T-helper 17 cell (primary cell): ENCODE measurements around the gene SREBF1. TPM values are rescaled to one million over a fixed set of nuclear protein-coding genes. Genes with fewer than 3 reads are reported as not detected.

Experiments used
- ATAC-seq: fragments of 150-1000 bp; cut with Tn5 transposase; 2 replicates; pipeline ENCODE4 v1.10.0; 2021; ENCODE audit warnings: mild to moderate bottlenecking, moderate library complexity
- DNase-seq, 3 donors: peaks; one replicate each; pipeline versions ENCODE4 v3.0.0 to v3.0.0-alpha.2; 2020 to 2021
- H3K9me3 ChIP-seq: one replicate; pipeline ENCODE4 v1.7.0; 2013; ENCODE audit warnings: low read length, mild to moderate bottlenecking; ENCODE audit not compliant: control insufficient read depth, poor library complexity, severe bottlenecking
- H3K27ac Mint-ChIP-seq: one replicate; pipeline ENCODE4 v1.8.0; 2022; ENCODE audit warnings: mild to moderate bottlenecking, moderate library complexity, mixed read lengths
- H3K27me3 Mint-ChIP-seq: one replicate; pipeline ENCODE4 v1.8.0; 2022; ENCODE audit warnings: mixed read lengths
- H3K36me3 Mint-ChIP-seq: one replicate; pipeline ENCODE4 v1.8.0; 2022; ENCODE audit warnings: low read depth, mixed read lengths
- H3K4me1 Mint-ChIP-seq: one replicate; pipeline ENCODE4 v1.8.0; 2022; ENCODE audit warnings: mild to moderate bottlenecking, mixed read lengths
- H3K4me3 Mint-ChIP-seq: one replicate; pipeline ENCODE4 v1.8.0; 2022; ENCODE audit warnings: mild to moderate bottlenecking, moderate library complexity, mixed read lengths
- total RNA-seq, 4 donors: library from RNA in 2 of 4; stranded (reverse) in 2 of 4; gene quantifications; one replicate each; pipeline ENCODE4 v1.2.3 and lab custom pipeline; 2022 to 2026

The SREBF1 gene
- total RNA-seq, 2 donors from 2014 or later, result 198 to 241 TPM

GRCh38 chr17:17851103-17852002 is 14.6 kb upstream of the SREBF1 start:
- peaks cover 43% of the 10 kb centered on the region for H3K4me1 Mint-ChIP-seq
- H3K9me3 ChIP-seq, result no peaks in the 10 kb centered on the region
- DNase-seq (no peak), ATAC-seq (no peak)
- peak overlapping the region; percentile 95 for H3K27ac Mint-ChIP-seq
- H3K36me3 Mint-ChIP-seq, result no peaks in the 10 kb centered on the region
- peak overlapping the region; percentile 12 for H3K4me3 Mint-ChIP-seq
- H3K27me3 Mint-ChIP-seq, result no peaks in the 10 kb centered on the region

GRCh38 chr17:17849845-17850373 is 13.1 kb upstream of the SREBF1 start:
- H3K27ac Mint-ChIP-seq, result peak overlapping the region; percentile 95
- peak; percentile 72 for ATAC-seq
- no peaks in the 10 kb centered on the region for H3K9me3 ChIP-seq
- no peaks in the 10 kb centered on the region for H3K27me3 Mint-ChIP-seq
- H3K4me3 Mint-ChIP-seq, result peak overlapping the region; percentile 78
- DNase-seq, result peak; percentile 41 to 46 (median 44)
- H3K4me1 Mint-ChIP-seq, result peaks cover 38% of the 10 kb centered on the region
- no peaks in the 10 kb centered on the region for H3K36me3 Mint-ChIP-seq

- H3K4me1 Mint-ChIP-seq, result peaks cover 35% of the 10 kb centered on the region
- no peaks in the 10 kb centered on the region for H3K36me3 Mint-ChIP-seq
- DNase-seq (peak; percentile 49 to 62 (median 60)), ATAC-seq (peak; percentile 97)
- peak overlapping the region; percentile 95 for H3K27ac Mint-ChIP-seq
- peak overlapping the region; percentile 78 for H3K4me3 Mint-ChIP-seq
- no peaks in the 10 kb centered on the region for H3K27me3 Mint-ChIP-seq
- H3K9me3 ChIP-seq, result no peaks in the 10 kb centered on the region
These were observed 12.5 kb upstream of the SREBF1 start for GRCh38 chr17:17849147-17849820.

GRCh38 chr17:17848311-17849082 is 11.7 kb upstream of the SREBF1 start:
- H3K9me3 ChIP-seq, result no peaks in the 10 kb centered on the region
- Mint-ChIP-seq H3K4me1 (peaks cover 35% of the 10 kb centered on the region), H3K27me3 (no peaks in the 10 kb centered on the region), H3K4me3 (peak overlapping the region; percentile 78), H3K27ac (peak overlapping the region; percentile 95), H3K36me3 (no peaks in the 10 kb centered on the region)
- DNase-seq (no peak), ATAC-seq (no peak)

GRCh38 chr17:17847726-17848125 is 10.9 kb upstream of the SREBF1 start:
- no peak for ATAC-seq
- no peaks in the 10 kb centered on the region for H3K27me3 Mint-ChIP-seq
- no peaks in the 10 kb centered on the region for H3K36me3 Mint-ChIP-seq
- no peak for DNase-seq
- H3K27ac Mint-ChIP-seq, result peak overlapping the region; percentile 95
- peak overlapping the region; percentile 62 for H3K4me3 Mint-ChIP-seq
- no peaks in the 10 kb centered on the region for H3K9me3 ChIP-seq
- H3K4me1 Mint-ChIP-seq, result peaks cover 36% of the 10 kb centered on the region

GRCh38 chr17:17847118-17847689 is 10.4 kb upstream of the SREBF1 start:
- H3K36me3 Mint-ChIP-seq, result no peaks in the 10 kb centered on the region
- H3K27ac Mint-ChIP-seq, result peak overlapping the region; percentile 59
- no peaks in the 10 kb centered on the region for H3K9me3 ChIP-seq
- ATAC-seq, result no peak
- no peaks in the 10 kb centered on the region for H3K27me3 Mint-ChIP-seq
- peak overlapping the region; percentile 53 for H3K4me3 Mint-ChIP-seq
- H3K4me1 Mint-ChIP-seq, result peaks cover 38% of the 10 kb centered on the region
- no peak for DNase-seq

- ATAC-seq (no peak), DNase-seq (no peak)
- H3K27ac Mint-ChIP-seq, result peak overlapping the region; percentile 59
- H3K4me3 Mint-ChIP-seq, result no peak overlapping the region
- no peaks in the 10 kb centered on the region for H3K27me3 Mint-ChIP-seq
- no peaks in the 10 kb centered on the region for H3K9me3 ChIP-seq
- H3K36me3 Mint-ChIP-seq, result no peaks in the 10 kb centered on the region
- peaks cover 38% of the 10 kb centered on the region for H3K4me1 Mint-ChIP-seq
These were observed 9.9 kb upstream of the SREBF1 start for GRCh38 chr17:17846645-17847044.

- DNase-seq, result no peak
- H3K9me3 ChIP-seq, result no peaks in the 10 kb centered on the region
- no peaks in the 10 kb centered on the region for H3K36me3 Mint-ChIP-seq
- H3K27me3 Mint-ChIP-seq, result no peaks in the 10 kb centered on the region
- H3K4me3 Mint-ChIP-seq, result no peak overlapping the region
- H3K27ac Mint-ChIP-seq, result no peak overlapping the region
- ATAC-seq, result no peak
- H3K4me1 Mint-ChIP-seq, result peaks cover 37% of the 10 kb centered on the region
These were observed 9.2 kb upstream of the SREBF1 start for GRCh38 chr17:17846003-17846402.

- no peaks in the 10 kb centered on the region for H3K27me3 Mint-ChIP-seq
- no peaks in the 10 kb centered on the region for H3K36me3 Mint-ChIP-seq
- no peak overlapping the region for H3K27ac Mint-ChIP-seq
- H3K4me3 Mint-ChIP-seq, result no peak overlapping the region
- peaks cover 33% of the 10 kb centered on the region for H3K4me1 Mint-ChIP-seq
- DNase-seq, result no peak
- no peak for ATAC-seq
- no peaks in the 10 kb centered on the region for H3K9me3 ChIP-seq
These were observed 8.4 kb upstream of the SREBF1 start for GRCh38 chr17:17845046-17845775.

- H3K9me3 ChIP-seq, result no peaks in the 10 kb centered on the region
- no peak overlapping the region for H3K27ac Mint-ChIP-seq
- H3K36me3 Mint-ChIP-seq, result no peaks in the 10 kb centered on the region
- DNase-seq (no peak), ATAC-seq (no peak)
- no peaks in the 10 kb centered on the region for H3K27me3 Mint-ChIP-seq
- no peak overlapping the region for H3K4me3 Mint-ChIP-seq
- peaks cover 26% of the 10 kb centered on the region for H3K4me1 Mint-ChIP-seq
These were observed 7.7 kb upstream of the SREBF1 start for GRCh38 chr17:17844500-17844899.

GRCh38 chr17:17844079-17844478 is 7.3 kb upstream of the SREBF1 start:
- no peaks in the 10 kb centered on the region for H3K36me3 Mint-ChIP-seq
- no peak overlapping the region for H3K4me3 Mint-ChIP-seq
- DNase-seq, result no peak
- no peak for ATAC-seq
- H3K27ac Mint-ChIP-seq, result no peak overlapping the region
- H3K9me3 ChIP-seq, result no peaks in the 10 kb centered on the region
- peaks cover 25% of the 10 kb centered on the region for H3K4me1 Mint-ChIP-seq
- no peaks in the 10 kb centered on the region for H3K27me3 Mint-ChIP-seq

- Mint-ChIP-seq H3K4me1 (peaks cover 19% of the 10 kb centered on the region), H3K27ac (peak overlapping the region; percentile 96), H3K27me3 (no peaks in the 10 kb centered on the region), H3K4me3 (no peak overlapping the region), H3K36me3 (no peaks in the 10 kb centered on the region)
- DNase-seq (no peak), ATAC-seq (no peak)
- no peaks in the 10 kb centered on the region for H3K9me3 ChIP-seq
These were observed 6.3 kb upstream of the SREBF1 start for GRCh38 chr17:17843096-17843495.
